BLaER1 (cell line): ENCODE results near the gene OR13C8.
"Not testable (repeated sequence)": the region's sequence is repeated elsewhere in the genome, so short reads cannot be mapped to it uniquely, and the experiment has no call there.

Experiments
- H3K27ac ChIP-seq: shearing (Covaris generic); formaldehyde crosslinking; 2 replicates; pipeline ENCODE4 v1.8.1; 2022
- H3K27me3 ChIP-seq: shearing (Covaris generic); formaldehyde crosslinking; 2 replicates; pipeline ENCODE4 v1.8.1; 2022
- H3K36me3 ChIP-seq: shearing (Covaris generic); formaldehyde crosslinking; 2 replicates; pipeline ENCODE4 v1.8.1; 2022
- H3K4me1 ChIP-seq: shearing (Covaris generic); formaldehyde crosslinking; 2 replicates; pipeline ENCODE4 v1.8.1; 2022
- H3K4me2 ChIP-seq: shearing (Covaris generic); formaldehyde crosslinking; 2 replicates; pipeline ENCODE4 v1.8.1; 2022
- H3K4me3 ChIP-seq: shearing (Covaris generic); formaldehyde crosslinking; 2 replicates; pipeline ENCODE4 v1.8.1; 2022
- H3K9ac ChIP-seq: shearing (Covaris generic); formaldehyde crosslinking; 2 replicates; pipeline ENCODE4 v1.8.1; 2022
- H3K9me3 ChIP-seq: shearing (Covaris generic); formaldehyde crosslinking; 2 replicates; pipeline ENCODE4 v1.8.1; 2022
- H4K20me1 ChIP-seq: shearing (Covaris generic); formaldehyde crosslinking; 2 replicates; pipeline ENCODE4 v1.8.1; 2022
- Cebpa-rat ChIP-seq: shearing (Covaris generic); IDR thresholded peaks from 2 replicates; pipeline ENCODE4 v1.8.1; 2022

OR13C8 gene, protein sequence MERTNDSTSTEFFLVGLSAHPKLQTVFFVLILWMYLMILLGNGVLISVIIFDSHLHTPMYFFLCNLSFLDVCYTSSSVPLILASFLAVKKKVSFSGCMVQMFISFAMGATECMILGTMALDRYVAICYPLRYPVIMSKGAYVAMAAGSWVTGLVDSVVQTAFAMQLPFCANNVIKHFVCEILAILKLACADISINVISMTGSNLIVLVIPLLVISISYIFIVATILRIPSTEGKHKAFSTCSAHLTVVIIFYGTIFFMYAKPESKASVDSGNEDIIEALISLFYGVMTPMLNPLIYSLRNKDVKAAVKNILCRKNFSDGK

GRCh38 chr9:104568868-104569267 is at the start of gene OR13C8:
TSS of gene OR13C8 (plus strand) at chr9:104569168. CDS start at chr9:104569168, 0 bp downstream.
- Histone ChIP-seq H3K4me1 (no peaks in the 10 kb centered on the region), H3K9ac (no peak within 1 kb of the TSS), H3K27ac (no peak within 1 kb of the TSS), H3K36me3 (no peaks in the 10 kb centered on the region), H3K27me3 (no peaks in the 10 kb centered on the region), H3K4me3 (no peak within 1 kb of the TSS), H4K20me1 (no peaks in the 10 kb centered on the region), H3K4me2 (no peak within 1 kb of the TSS), H3K9me3 (no peaks in the 10 kb centered on the region)
- TF ChIP-seq Cebpa-rat, result no peak

DNA sequence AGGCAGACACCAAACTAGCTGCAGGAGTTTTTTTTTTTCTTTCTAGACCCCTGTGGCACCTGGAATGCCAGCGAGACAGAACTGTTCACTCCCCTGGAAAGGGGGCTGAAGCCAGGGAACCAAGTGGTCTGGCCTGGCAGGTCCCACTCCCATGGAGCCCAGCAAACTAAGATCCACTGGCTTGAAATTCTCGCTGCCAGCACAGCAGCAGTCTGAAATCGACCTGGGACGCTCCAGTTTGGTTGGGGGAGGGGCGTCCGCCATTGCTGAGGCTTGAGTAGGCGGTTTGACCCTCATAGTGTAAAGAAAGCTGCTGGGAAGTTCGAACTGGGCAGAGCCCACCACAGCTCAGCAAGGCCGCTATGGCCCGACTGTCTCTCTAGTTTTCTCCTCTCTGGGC is 48.7 kb upstream of the OR13C8 start:
- not testable (repeated sequence) for H3K27ac ChIP-seq, H4K20me1 ChIP-seq, H3K4me2 ChIP-seq, H3K36me3 ChIP-seq, H3K9me3 ChIP-seq, H3K4me1 ChIP-seq, H3K27me3 ChIP-seq, H3K9ac ChIP-seq, H3K4me3 ChIP-seq

DNA sequence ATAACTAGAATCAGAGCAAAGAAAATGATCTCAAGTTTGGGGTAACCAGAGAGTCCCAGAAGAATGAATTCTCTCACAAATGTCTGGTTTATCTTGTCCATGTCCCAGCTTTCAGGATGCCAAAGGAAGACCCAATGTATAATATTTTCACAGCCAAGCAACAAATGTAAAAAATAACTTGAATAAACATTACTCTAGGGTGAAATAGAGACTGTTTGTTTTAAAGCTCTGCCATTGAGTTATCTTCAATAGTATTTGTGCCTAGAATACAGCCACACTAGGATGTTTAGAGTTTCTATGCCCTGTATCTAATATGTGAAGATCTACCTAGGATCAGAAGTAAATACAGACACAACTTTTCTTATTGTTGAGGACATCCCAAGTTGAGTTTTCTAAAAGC is 41.9 kb upstream of the OR13C8 start, which contains the start of gene OR13C4:
Gene OR13C4, minus strand, starts transcription at position 101 of the 400 bp plus-strand sequence. Its CDS starts 0 bp downstream, at position 101.
- no peaks in the 10 kb centered on the region for H4K20me1 ChIP-seq
- H3K27me3 ChIP-seq, result no peaks in the 10 kb centered on the region
- no peak within 1 kb of the TSS for H3K27ac ChIP-seq

DNA sequence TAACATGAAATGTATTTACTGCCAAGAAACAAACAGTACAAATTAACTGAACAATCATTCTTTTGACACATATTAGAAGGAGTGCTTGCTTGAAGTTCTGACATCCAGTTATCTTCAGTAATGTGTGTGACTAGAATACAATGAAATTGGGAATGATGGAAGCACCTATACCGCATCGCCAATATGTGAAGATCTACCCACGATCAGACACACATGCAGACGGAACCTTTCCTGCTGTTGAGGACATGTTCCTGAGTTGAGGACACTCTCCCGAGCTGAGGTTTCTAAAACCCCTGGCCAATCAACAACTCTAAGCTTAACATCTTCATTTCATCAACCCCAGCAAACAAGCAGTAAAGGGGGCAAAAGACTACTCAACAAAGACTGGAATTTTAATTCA is 32.2 kb upstream of the OR13C8 start, which contains the start of gene OR13C3:
Gene OR13C3, minus strand, starts transcription at position 101 of the 400 bp plus-strand sequence. CDS start 133 bp downstream, outside the sequence.
- Histone ChIP-seq H3K36me3 (no peaks in the 10 kb centered on the region), H4K20me1 (no peaks in the 10 kb centered on the region), H3K27ac (no peak within 1 kb of the TSS), H3K4me2 (no peak within 1 kb of the TSS), H3K4me1 (no peaks in the 10 kb centered on the region), H3K27me3 (no peaks in the 10 kb centered on the region), H3K4me3 (no peak within 1 kb of the TSS), H3K9ac (no peak within 1 kb of the TSS), H3K9me3 (no peaks in the 10 kb centered on the region)
- TF ChIP-seq Cebpa-rat, result no peak

More for the DNA sequence above, 41.9 kb upstream of the OR13C8 start, which contains the start of gene OR13C4:
- Histone ChIP-seq H3K4me2 (no peak within 1 kb of the TSS), H3K9ac (no peak within 1 kb of the TSS), H3K9me3 (peaks cover 11% of the 10 kb centered on the region), H3K4me3 (no peak within 1 kb of the TSS), H3K4me1 (no peaks in the 10 kb centered on the region), H3K36me3 (no peaks in the 10 kb centered on the region)
- TF ChIP-seq Cebpa-rat, result no peak

DNA sequence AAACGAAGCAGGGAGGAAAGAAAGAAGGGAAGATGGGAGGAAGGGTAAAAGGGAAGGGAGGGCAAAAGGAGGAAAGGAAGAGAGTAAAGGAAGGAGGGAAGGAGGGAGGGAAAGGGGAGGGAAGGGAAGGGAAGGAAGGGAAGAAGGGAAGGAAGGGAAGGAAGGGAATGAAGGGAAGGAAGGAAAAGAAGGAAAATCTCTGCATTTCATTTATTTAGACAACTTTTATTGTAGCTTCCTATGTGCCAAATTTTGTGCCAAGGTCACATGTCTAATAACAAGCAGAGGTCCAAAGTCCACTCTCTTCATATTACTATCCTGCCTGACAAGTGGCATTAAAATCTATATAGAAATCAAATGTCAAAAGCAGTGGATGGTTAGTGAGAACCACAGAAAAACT is 29.7 kb upstream of the OR13C8 start:
- no peaks in the 10 kb centered on the region for H3K27me3 ChIP-seq
- H3K4me1 ChIP-seq, result no peaks in the 10 kb centered on the region
- H4K20me1 ChIP-seq, result no peaks in the 10 kb centered on the region
- no peak overlapping the region for H3K4me3 ChIP-seq
- TF ChIP-seq Cebpa-rat, result no peak
- H3K9ac ChIP-seq, result no peak overlapping the region
- H3K36me3 ChIP-seq, result no peaks in the 10 kb centered on the region
- H3K4me2 ChIP-seq, result no peak overlapping the region
- H3K27ac ChIP-seq, result no peak overlapping the region
- H3K9me3 ChIP-seq, result no peaks in the 10 kb centered on the region

DNA sequence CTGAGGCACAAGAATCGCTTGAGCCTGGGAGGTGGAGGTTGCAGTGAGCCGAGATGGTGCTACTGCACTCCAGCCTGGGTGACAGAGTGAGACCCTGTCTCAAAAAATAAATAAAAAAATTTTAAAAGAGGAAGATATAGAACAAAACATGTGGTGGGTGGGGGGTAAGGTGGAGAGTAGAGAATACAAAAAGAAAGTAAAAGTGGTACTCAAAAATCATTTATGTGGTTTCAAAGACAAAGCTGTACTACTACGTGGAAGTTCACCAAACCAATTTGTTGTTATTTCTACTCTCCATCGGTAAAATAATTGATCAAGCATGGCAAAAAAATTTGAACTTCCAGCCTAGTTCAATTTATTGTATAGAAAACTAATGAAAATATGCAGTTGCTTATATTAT is 24.3 kb upstream of the OR13C8 start:
- no peaks in the 10 kb centered on the region for H3K9me3 ChIP-seq
- H3K4me3 ChIP-seq, result no peak overlapping the region
- TF ChIP-seq Cebpa-rat, result no peak
- H3K27ac ChIP-seq, result no peak overlapping the region
- H3K9ac ChIP-seq, result no peak overlapping the region
- no peaks in the 10 kb centered on the region for H3K36me3 ChIP-seq
- no peaks in the 10 kb centered on the region for H4K20me1 ChIP-seq
- no peaks in the 10 kb centered on the region for H3K4me1 ChIP-seq
- H3K27me3 ChIP-seq, result no peaks in the 10 kb centered on the region
- no peak overlapping the region for H3K4me2 ChIP-seq

DNA sequence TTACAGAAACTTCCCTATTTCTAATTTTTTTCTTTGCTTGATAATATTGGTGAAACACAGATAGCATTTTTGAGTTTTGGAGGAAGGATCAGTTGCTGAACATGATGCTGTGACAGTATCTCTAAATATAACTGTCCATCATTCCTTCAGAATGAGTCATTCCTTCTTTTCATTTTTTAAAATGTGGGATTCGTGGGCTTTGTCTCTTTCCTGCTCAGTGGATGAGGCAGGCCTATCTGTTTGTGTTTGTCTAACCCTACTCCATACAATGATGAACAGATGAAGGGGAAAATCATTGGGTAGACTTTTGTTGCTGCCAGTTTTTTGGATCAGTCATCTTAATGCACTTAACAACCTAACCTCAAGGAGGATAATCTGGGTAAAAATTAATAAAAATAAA is 15.7 kb upstream of the OR13C8 start:
- Histone ChIP-seq H3K9ac (no peak overlapping the region), H3K4me2 (no peak overlapping the region), H3K27ac (no peak overlapping the region), H3K4me3 (no peak overlapping the region), H3K36me3 (no peaks in the 10 kb centered on the region), H3K4me1 (no peaks in the 10 kb centered on the region), H3K9me3 (0 out of 2 replicates have a peak, but pooled peaks cover 6% of the 10 kb centered on the region), H3K27me3 (no peaks in the 10 kb centered on the region), H4K20me1 (no peaks in the 10 kb centered on the region)
- TF ChIP-seq Cebpa-rat, result no peak

GRCh38 chr9:104555521-104555920 is 13.4 kb upstream of the OR13C8 start:
- no peaks in the 10 kb centered on the region for H4K20me1 ChIP-seq
- H3K9me3 ChIP-seq, result peaks cover 10% of the 10 kb centered on the region; the same call in 1 of the 2 replicates
- H3K4me2 ChIP-seq, result no peak overlapping the region
- no peak overlapping the region for H3K9ac ChIP-seq
- no peak overlapping the region for H3K4me3 ChIP-seq
- TF ChIP-seq Cebpa-rat, result no peak
- H3K4me1 ChIP-seq, result no peaks in the 10 kb centered on the region
- no peaks in the 10 kb centered on the region for H3K36me3 ChIP-seq
- H3K27ac ChIP-seq, result no peak overlapping the region
- no peaks in the 10 kb centered on the region for H3K27me3 ChIP-seq

DNA sequence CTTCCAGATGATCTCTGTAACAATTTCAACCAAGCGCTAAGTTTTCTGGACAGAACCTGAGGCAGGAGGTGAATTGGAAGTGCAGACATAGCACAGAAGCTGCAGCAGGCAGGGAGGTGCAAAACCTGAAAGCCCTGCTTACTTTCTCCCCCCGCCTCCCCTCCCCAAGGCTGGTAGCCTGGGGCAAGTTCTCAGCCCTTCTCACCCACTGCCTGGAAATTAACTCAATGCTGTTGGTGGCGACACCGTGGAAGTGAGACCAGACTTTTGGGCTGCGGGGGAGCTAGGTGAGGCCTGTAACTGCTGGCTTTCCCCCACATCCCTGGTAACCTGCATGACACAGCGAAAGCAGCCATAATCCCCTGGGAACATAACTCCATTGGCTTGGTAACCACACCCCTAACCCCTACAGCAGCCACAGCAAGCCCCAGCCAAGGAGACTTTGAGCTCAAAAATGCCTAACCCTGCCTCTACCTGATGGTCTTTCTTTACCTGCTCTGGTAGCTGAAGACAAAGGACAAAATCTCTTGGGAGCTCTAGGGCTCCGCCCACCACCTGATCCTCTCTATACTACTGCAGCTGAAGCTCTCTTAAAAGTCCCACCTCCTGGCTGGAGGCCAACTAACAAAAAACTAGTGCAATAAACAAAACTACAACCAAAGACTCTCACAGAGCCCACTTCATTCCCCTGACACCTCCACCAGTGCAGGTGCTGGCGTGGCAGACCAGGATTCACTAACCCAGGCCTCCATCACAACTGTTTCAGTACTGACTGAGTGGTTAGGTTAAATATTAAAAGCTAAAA is 11.9 kb upstream of the OR13C8 start:
- Histone ChIP-seq H3K4me3 (no peak overlapping the region), H3K9ac (no peak overlapping the region), H3K4me2 (no peak overlapping the region), H3K4me1 (no peaks in the 10 kb centered on the region), H3K9me3 (peaks cover 10% of the 10 kb centered on the region; the same call in 1 of the 2 replicates), H4K20me1 (no peaks in the 10 kb centered on the region), H3K27ac (no peak overlapping the region), H3K27me3 (no peaks in the 10 kb centered on the region), H3K36me3 (no peaks in the 10 kb centered on the region)
- TF ChIP-seq Cebpa-rat, result no peak

GRCh38 chr9:104564358-104564757 is 4.6 kb upstream of the OR13C8 start:
- no peak overlapping the region for H3K9ac ChIP-seq
- H3K9me3 ChIP-seq, result no peaks in the 10 kb centered on the region
- no peaks in the 10 kb centered on the region for H3K36me3 ChIP-seq
- no peak overlapping the region for H3K27ac ChIP-seq
- no peak overlapping the region for H3K4me3 ChIP-seq
- no peaks in the 10 kb centered on the region for H4K20me1 ChIP-seq
- H3K4me2 ChIP-seq, result no peak overlapping the region
- TF ChIP-seq Cebpa-rat, result no peak
- H3K4me1 ChIP-seq, result no peaks in the 10 kb centered on the region
- H3K27me3 ChIP-seq, result no peaks in the 10 kb centered on the region
